ENCODE results near the gene ST6GALNAC3. TPM values are rescaled to one million over a fixed set of nuclear protein-coding genes. Genes with fewer than 3 reads are reported as not detected.

The ST6GALNAC3 gene
- total RNA-seq, 1 experiment from 2014 or later = not detected

GRCh38 chr1:76576876-76577524 lies 502.5 kb downstream of the ST6GALNAC3 start:
- in situ Hi-C loops (cut with HindIII; ENCODE audit: low sequenced_read_pairs) = no loop called here
- no peak for DNase-seq (ENCODE audit: low spot score)

GRCh38 chr1:76577525-76578185 lies 503.1 kb downstream of the ST6GALNAC3 start:
- no peak for DNase-seq (ENCODE audit: low spot score)
- in situ Hi-C loops (cut with HindIII; ENCODE audit: low sequenced_read_pairs) = no loop called here

GRCh38 chr1:76580206-76580605 lies 505.7 kb downstream of the ST6GALNAC3 start:
- in situ Hi-C loops (cut with HindIII; ENCODE audit: low sequenced_read_pairs) = no loop called here

GRCh38 chr1:76581712-76582111 lies 507.2 kb downstream of the ST6GALNAC3 start:
- DNase-seq (ENCODE audit: low spot score) = no peak
- in situ Hi-C loops (cut with HindIII; ENCODE audit: low sequenced_read_pairs) = no loop called here

More at GRCh38 chr1:76580206-76580605, 505.7 kb downstream of the ST6GALNAC3 start:
- no peak for DNase-seq (ENCODE audit: low spot score)

GRCh38 chr1:76583235-76583868 lies 508.8 kb downstream of the ST6GALNAC3 start:
- no peak for DNase-seq (ENCODE audit: low spot score)
- in situ Hi-C loops (cut with HindIII; ENCODE audit: low sequenced_read_pairs) = no loop called here

- no peak for DNase-seq (ENCODE audit: low spot score)
- in situ Hi-C loops (cut with HindIII; ENCODE audit: low sequenced_read_pairs) = no loop called here
Observed at GRCh38 chr1:76583875-76584477, 509.4 kb downstream of the ST6GALNAC3 start.

GRCh38 chr1:76585980-76586674 lies 511.6 kb downstream of the ST6GALNAC3 start:
- in situ Hi-C loops (cut with HindIII; ENCODE audit: low sequenced_read_pairs) = no loop called here
- no peak for DNase-seq (ENCODE audit: low spot score)

GRCh38 chr1:76587212-76587611 lies 512.7 kb downstream of the ST6GALNAC3 start:
- DNase-seq (ENCODE audit: low spot score) = no peak
- in situ Hi-C loops (cut with HindIII; ENCODE audit: low sequenced_read_pairs) = no loop called here

- in situ Hi-C loops (cut with HindIII; ENCODE audit: low sequenced_read_pairs) = no loop called here
- DNase-seq (ENCODE audit: low spot score) = no peak
Observed at GRCh38 chr1:76591461-76591860, 516.9 kb downstream of the ST6GALNAC3 start.

GRCh38 chr1:76591963-76592362 lies 517.4 kb downstream of the ST6GALNAC3 start:
- in situ Hi-C loops (cut with HindIII; ENCODE audit: low sequenced_read_pairs) = no loop called here
- DNase-seq (ENCODE audit: low spot score) = no peak

- DNase-seq (ENCODE audit: low spot score) = no peak
- in situ Hi-C loops (cut with HindIII; ENCODE audit: low sequenced_read_pairs) = no loop called here
Observed at GRCh38 chr1:76593141-76593540, 518.6 kb downstream of the ST6GALNAC3 start.

GRCh38 chr1:76593618-76594017 lies 519.1 kb downstream of the ST6GALNAC3 start:
- in situ Hi-C loops (cut with HindIII; ENCODE audit: low sequenced_read_pairs) = no loop called here
- DNase-seq (ENCODE audit: low spot score) = no peak

- in situ Hi-C loops (cut with HindIII; ENCODE audit: low sequenced_read_pairs) = no loop called here
- no peak for DNase-seq (ENCODE audit: low spot score)
Observed at GRCh38 chr1:76595024-76595423, 520.5 kb downstream of the ST6GALNAC3 start.

GRCh38 chr1:76601465-76601864 lies 526.9 kb downstream of the ST6GALNAC3 start:
- DNase-seq (ENCODE audit: low spot score) = no peak
- in situ Hi-C loops (cut with HindIII; ENCODE audit: low sequenced_read_pairs) = no loop called here

- DNase-seq (ENCODE audit: low spot score) = no peak
- in situ Hi-C loops (cut with HindIII; ENCODE audit: low sequenced_read_pairs) = no loop called here
Observed at GRCh38 chr1:76607717-76608116, 533.2 kb downstream of the ST6GALNAC3 start.

- in situ Hi-C loops (cut with HindIII; ENCODE audit: low sequenced_read_pairs) = no loop called here
- DNase-seq (ENCODE audit: low spot score) = no peak
Observed at GRCh38 chr1:76611770-76612445, 537.4 kb downstream of the ST6GALNAC3 start.

- no peak for DNase-seq (ENCODE audit: low spot score)
- in situ Hi-C loops (cut with HindIII; ENCODE audit: low sequenced_read_pairs) = no loop called here
Observed at GRCh38 chr1:76613886-76614285, 539.3 kb downstream of the ST6GALNAC3 start.

- no peak for DNase-seq (ENCODE audit: low spot score)
- in situ Hi-C loops (cut with HindIII; ENCODE audit: low sequenced_read_pairs) = no loop called here
Observed at GRCh38 chr1:76615253-76616035, 540.9 kb downstream of the ST6GALNAC3 start.

Data from G401 (cell line).